ENCODE results near the gene RGS14.
A peak's percentile ranks its signal among the peaks of the same experiment; 100 is the strongest.
"Not testable (repeated sequence)": the region's sequence is repeated elsewhere in the genome, so short reads cannot be mapped to it uniquely, and the experiment has no call there.

The RGS14 gene

GRCh38 chr5:177350776-177351391 lies 6.8 kb upstream of the RGS14 start:
- no peak for DNase-seq

- DNase-seq, result peak; percentile 96
Measured at GRCh38 chr5:177351392-177352329, 6.1 kb upstream of the RGS14 start, which contains the start of gene LMAN2. Gene LMAN2, minus strand, starts transcription at chr5:177351668. Its CDS starts 21 bp downstream, at chr5:177351647.

GRCh38 chr5:177353093-177353492 lies 4.6 kb upstream of the RGS14 start:
- DNase-seq, result no peak

- no peak for DNase-seq
Measured at GRCh38 chr5:177354256-177354655, 3.5 kb upstream of the RGS14 start.

- DNase-seq, result no peak
Measured at GRCh38 chr5:177354711-177355110, 3.0 kb upstream of the RGS14 start.

GRCh38 chr5:177355162-177355867 lies 2.4 kb upstream of the RGS14 start:
- no peak for DNase-seq

- DNase-seq, result no peak
Measured at GRCh38 chr5:177355868-177356168, 1.9 kb upstream of the RGS14 start.

- DNase-seq, result no peak
Measured at GRCh38 chr5:177356746-177357145, 978 bp upstream of the RGS14 start.

- DNase-seq, result no peak
Measured at GRCh38 chr5:177357146-177357458, 622 bp upstream of the RGS14 start.

- no peak for DNase-seq
Measured at GRCh38 chr5:177358370-177358819, 671 bp downstream of the RGS14 start.

GRCh38 chr5:177359451-177359851 lies 1.7 kb downstream of the RGS14 start:
- DNase-seq, result no peak

GRCh38 chr5:177359860-177360259 lies 2.1 kb downstream of the RGS14 start:
- no peak for DNase-seq

- not testable (repeated sequence) for DNase-seq
Measured at GRCh38 chr5:177360740-177361139, 3.0 kb downstream of the RGS14 start.

- no peak for DNase-seq
Measured at GRCh38 chr5:177361418-177362291, 3.9 kb downstream of the RGS14 start.

GRCh38 chr5:177362292-177362609 lies 4.5 kb downstream of the RGS14 start:
- DNase-seq, result no peak

- DNase-seq, result peak; percentile 64
Measured at GRCh38 chr5:177362610-177363507, 5.1 kb downstream of the RGS14 start.

GRCh38 chr5:177363565-177363964 lies 5.8 kb downstream of the RGS14 start:
- no peak for DNase-seq

GRCh38 chr5:177364159-177364962 lies 6.6 kb downstream of the RGS14 start:
- no peak for DNase-seq

GRCh38 chr5:177365845-177366527 lies 8.3 kb downstream of the RGS14 start:
- DNase-seq, result no peak
